Muscle layer of duodenum (tissue), 2 donors: ENCODE measurements around the gene HOXB2.
A peak's percentile ranks its signal among the peaks of the same experiment; 100 is the strongest.

ENCODE experiments used
- H3K27ac ChIP-seq: one replicate; pipeline ENCODE4 v1.7.0; 2013; ENCODE audit warnings: mild to moderate bottlenecking, low read length
- H3K27me3 ChIP-seq: one replicate; pipeline ENCODE4 v1.7.0; 2013; ENCODE audit warnings: low read depth, mild to moderate bottlenecking, control low read depth, low read length
- H3K36me3 ChIP-seq, 2 donors: one replicate each; pipeline ENCODE4 v1.7.0; 2013; ENCODE audit warnings: low read length in 2 of 2, control low read depth in 1 of 2, mild to moderate bottlenecking in 1 of 2; ENCODE audit not compliant: insufficient read depth in 2 of 2, control insufficient read depth in 1 of 2
- H3K4me1 ChIP-seq, 2 donors: one replicate each; pipeline ENCODE4 v1.7.0; 2013; ENCODE audit warnings: low read length in 2 of 2, mild to moderate bottlenecking in 2 of 2, control low read depth in 1 of 2, moderate library complexity in 1 of 2; ENCODE audit not compliant: insufficient read depth in 2 of 2, control insufficient read depth in 1 of 2
- H3K4me3 ChIP-seq, 2 donors: one replicate each; pipeline ENCODE4 v1.7.0; 2013; ENCODE audit warnings: low read length in 2 of 2, low read depth in 1 of 2, mild to moderate bottlenecking in 1 of 2
- H3K9me3 ChIP-seq, 2 donors: one replicate each; pipeline ENCODE4 v1.7.0; 2013; ENCODE audit warnings: low read length in 2 of 2, control low read depth in 1 of 2, mild to moderate bottlenecking in 1 of 2; ENCODE audit not compliant: control insufficient read depth in 1 of 2
- donor health status: healthy.

The HOXB2 gene

DNA sequence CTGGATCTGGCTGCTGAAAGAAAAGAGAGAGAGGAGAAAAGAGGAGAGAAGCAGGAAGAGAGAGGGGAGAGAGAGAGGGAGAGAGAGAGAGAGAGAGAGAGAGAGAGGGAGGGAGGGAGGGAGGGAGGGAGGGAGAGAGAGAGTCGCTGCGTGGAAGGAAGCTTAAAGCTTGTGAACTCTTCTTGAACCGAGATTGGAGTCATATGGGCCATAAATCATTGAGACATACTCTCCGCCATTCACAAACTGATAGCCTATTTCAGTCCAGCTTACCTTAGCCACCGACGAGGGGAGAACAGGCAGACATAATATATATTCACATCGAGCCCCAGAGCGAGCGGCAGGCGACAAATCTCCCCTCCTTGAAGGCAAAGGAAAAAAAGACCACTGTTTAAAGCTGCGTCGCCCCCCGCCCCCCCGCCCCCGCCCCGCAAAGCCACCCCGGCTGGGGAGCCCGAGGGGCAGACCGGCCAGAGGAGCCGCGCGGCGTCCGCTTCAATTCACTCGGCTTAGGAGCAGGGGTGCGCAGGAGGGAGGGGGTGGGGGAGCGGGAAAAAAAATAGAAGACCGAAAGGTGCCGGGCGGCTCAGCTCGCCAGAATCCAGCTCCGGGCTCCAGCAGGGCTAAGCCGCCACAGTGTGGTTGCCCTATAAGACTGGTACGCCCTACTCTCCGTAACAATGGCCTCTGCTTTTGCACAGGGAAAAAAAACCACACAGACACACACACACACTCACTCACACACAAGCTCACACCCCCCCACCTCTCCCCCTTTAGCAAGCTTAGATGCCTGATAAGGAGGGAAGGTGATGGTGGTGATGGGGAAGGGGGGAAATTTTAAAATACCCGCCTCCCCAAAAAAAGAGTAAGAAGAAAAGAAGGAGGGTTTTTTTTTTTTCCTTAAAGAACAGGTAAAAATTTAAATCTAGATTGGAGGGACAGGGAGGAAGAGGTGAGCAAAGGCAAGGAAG is 10.6 kb upstream of the HOXB2 start:
- Histone ChIP-seq H3K36me3 (no peaks in the 10 kb centered on the region), H3K27me3 (peaks cover 4% of the 10 kb centered on the region), H3K4me3 (peak overlapping the region; percentile 48 to 63), H3K4me1 (peaks cover 15 to 63% of the 10 kb centered on the region in 2 donors), H3K27ac (peak overlapping the region; percentile 88), H3K9me3 (no peaks in the 10 kb centered on the region)

DNA sequence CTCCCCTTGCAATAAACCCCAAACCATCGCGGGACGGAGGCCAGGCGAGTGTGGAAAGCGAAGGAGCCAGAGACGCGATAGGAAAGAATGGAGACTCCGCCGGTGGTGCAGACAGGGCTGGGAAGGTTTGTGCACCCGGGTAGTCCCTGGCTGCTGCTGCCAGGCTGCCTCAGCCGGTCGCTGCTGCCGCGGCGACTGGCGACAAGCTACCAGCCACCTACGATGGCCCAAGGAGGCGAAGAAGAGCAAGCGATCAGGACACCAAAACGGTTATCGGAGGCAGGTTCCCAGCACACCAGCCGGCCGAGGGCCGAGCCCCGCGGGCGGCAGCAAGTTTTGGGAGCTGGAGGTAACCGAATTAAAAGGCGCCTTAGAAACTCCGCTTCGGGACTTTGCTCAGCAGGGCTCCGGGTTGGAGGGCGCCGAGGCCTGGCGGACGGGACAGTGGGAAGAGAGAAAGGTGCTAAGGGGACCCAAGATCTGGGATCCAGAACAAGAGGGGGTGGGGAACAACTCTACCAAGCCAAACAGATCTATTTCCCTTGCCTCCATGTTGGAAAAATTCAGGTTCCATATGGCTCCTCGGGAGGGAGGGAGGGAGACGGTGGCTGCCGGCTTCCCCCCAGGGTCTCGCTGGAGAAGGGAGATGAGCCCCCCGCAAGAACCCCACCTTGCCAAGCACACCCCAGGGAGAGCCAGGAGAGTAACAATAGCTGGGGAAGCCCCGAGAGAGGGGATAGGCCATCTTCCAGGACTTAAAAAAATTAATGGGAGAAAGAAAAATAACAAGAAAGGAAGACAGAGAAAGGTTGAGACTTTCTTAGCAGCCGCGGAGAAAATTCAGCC is 9.7 kb upstream of the HOXB2 start:
- Histone ChIP-seq H3K4me3 (peak overlapping the region; percentile 48 to 63), H3K27me3 (peaks cover 4% of the 10 kb centered on the region), H3K36me3 (no peaks in the 10 kb centered on the region), H3K4me1 (peaks cover 16 to 64% of the 10 kb centered on the region in 2 donors), H3K27ac (peak overlapping the region; percentile 88), H3K9me3 (no peaks in the 10 kb centered on the region)

DNA sequence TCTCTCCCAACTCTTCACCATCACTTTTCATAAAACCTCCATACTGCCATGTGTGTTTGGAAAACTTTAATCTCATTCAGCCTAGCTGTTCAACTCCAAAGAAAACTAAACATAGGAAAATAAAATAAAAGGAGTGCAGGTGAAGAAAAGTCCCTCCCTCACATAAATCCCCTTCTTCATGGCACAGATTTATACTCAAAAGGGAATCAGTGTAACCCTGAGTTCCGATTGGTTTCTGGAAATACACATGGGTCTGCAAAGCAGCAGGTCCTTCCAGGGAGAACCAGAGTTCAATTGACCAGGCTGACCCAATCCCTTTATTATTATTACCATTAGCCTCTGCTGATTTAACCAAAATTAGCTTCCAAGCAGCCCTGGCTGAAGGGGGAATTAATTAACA is 8.9 kb upstream of the HOXB2 start:
- Histone ChIP-seq H3K27me3 (peaks cover 4% of the 10 kb centered on the region), H3K4me3 (peak overlapping the region; percentile 17 to 63), H3K9me3 (no peaks in the 10 kb centered on the region), H3K36me3 (no peaks in the 10 kb centered on the region), H3K4me1 (peaks cover 16 to 63% of the 10 kb centered on the region in 2 donors), H3K27ac (peak overlapping the region; percentile 88)

DNA sequence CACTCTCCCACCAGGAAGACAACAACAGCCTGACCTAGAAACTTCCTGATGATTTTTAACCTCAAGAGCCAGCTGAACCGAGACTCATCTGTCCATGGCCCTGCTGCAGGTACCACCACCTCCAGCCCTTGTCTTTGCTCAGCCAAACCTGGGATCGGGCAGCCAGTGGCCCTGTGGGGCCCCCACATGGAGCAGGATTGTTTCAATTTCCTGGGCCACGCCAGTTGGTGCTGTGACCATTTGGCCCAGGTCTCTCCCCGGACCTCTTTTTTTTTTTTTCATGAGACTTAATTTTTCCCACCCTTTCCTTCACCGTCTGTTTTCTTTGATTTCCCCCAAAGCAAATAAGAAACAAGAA is 8.3 kb upstream of the HOXB2 start:
- H3K36me3 ChIP-seq = no peaks in the 10 kb centered on the region
- H3K27ac ChIP-seq = peak overlapping the region; percentile 83
- H3K9me3 ChIP-seq = no peaks in the 10 kb centered on the region
- H3K4me1 ChIP-seq = peaks cover 16 to 64% of the 10 kb centered on the region in 2 donors
- peaks cover 4% of the 10 kb centered on the region for H3K27me3 ChIP-seq
- H3K4me3 ChIP-seq = peak overlapping the region; percentile 17 to 63

DNA sequence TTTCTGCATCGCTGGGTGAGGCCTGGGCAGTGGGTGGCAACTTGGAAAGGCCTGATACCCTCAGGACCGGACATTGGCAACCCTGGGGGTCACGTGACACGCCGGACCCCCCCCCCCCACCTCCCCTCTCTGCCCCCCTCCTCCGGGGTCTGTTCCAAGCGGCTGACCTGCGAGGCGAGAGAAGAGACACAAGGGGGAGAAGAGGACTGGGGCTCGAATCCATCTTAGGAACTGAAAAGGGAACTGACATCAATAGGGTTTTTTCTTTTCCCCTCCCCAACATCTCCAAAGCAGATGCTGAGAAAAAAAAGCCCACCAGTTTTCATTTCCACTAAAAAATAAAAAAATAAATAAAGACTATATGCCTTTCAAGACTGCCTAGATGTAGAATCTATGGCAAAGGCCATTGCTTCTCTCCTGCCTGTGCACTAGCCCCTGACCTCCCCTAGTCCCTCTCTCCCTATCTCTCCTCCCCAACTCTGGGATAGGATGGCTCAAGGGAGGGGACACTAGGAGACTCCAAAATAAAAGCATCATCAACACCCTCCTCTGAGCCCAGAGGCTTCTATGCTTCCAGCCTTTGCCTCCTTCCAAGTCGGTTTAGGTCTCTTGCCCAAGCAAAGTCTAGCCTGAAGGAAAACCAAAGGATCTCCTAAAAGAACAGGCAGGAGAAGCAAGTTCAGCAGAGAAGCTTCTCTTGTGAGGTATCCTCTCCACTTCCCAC is 7.7 kb upstream of the HOXB2 start:
- Histone ChIP-seq H3K4me3 (peak overlapping the region; percentile 17 to 63), H3K9me3 (no peaks in the 10 kb centered on the region), H3K27me3 (peaks cover 4% of the 10 kb centered on the region), H3K36me3 (no peaks in the 10 kb centered on the region), H3K4me1 (peaks cover 16 to 59% of the 10 kb centered on the region in 2 donors), H3K27ac (peak overlapping the region; percentile 83)

DNA sequence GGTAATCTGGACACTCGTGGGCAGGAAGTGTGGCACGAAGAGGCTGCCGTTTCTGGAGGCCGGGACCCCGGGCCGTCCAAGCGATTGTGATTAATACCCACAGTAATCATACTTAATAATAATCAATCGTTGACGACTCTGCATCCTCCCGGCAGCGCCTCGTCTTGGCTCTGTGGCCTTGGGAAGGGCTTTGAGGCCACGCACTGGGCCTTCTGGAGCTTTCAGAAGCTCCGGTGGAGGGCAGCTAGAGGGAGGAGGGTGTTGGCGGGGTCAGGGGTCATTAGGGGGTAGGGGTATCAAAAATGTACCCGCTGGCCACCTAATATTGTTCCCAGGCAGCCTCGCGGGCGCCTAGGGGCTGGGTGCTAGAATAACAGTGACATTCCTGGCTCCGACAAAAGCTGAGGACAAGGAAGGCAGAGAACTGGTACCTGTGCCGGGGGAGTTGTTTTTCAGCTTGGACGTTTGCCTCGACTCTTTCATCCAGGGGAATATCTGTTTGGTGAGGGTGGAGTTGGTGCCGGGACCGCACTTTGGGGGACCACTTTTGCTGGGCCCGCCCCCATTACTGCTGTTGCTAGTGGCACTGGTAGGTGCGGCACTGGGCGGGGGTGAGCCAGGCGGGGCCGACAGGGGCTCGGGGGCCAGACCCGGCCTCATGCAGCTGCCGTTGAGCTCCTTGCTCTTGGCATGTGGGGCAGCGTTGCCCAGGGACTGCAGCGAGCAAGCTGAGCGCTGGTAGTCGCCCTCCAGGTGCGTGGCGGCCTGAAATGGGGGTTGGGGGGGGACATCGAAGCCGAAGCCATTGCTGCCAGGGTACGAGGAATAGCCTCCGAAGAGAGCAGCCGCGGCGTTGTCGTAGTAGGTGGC is 6.9 kb upstream of the HOXB2 start:
- H3K9me3 ChIP-seq = no peaks in the 10 kb centered on the region
- peaks cover 4% of the 10 kb centered on the region for H3K27me3 ChIP-seq
- H3K36me3 ChIP-seq = no peaks in the 10 kb centered on the region
- H3K4me1 ChIP-seq = peaks cover 11 to 56% of the 10 kb centered on the region in 2 donors
- H3K4me3 ChIP-seq = peak overlapping the region in 1 of 2 donors; percentile 38
- peak overlapping the region; percentile 63 for H3K27ac ChIP-seq

DNA sequence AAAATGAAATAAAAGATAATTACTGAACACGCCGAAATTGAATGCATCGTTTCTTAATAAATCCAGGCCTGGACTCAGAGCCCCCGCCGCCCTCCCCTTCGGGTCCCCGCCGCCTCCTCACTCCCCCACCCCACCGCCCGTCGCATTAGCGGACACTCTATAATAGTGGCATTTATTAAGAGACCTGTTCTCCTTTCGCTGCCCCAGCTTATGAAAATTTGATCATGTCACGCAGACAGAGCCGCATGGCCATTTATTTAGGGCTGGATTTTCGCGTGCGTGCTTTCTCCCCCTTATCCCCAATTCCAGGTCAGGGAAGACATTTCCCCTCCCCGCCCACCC is 6.3 kb upstream of the HOXB2 start:
- Histone ChIP-seq H3K27me3 (peaks cover 4% of the 10 kb centered on the region), H3K9me3 (no peaks in the 10 kb centered on the region), H3K27ac (peak overlapping the region; percentile 63), H3K4me3 (no peak overlapping the region), H3K36me3 (no peaks in the 10 kb centered on the region), H3K4me1 (peaks cover 8 to 56% of the 10 kb centered on the region in 2 donors)

DNA sequence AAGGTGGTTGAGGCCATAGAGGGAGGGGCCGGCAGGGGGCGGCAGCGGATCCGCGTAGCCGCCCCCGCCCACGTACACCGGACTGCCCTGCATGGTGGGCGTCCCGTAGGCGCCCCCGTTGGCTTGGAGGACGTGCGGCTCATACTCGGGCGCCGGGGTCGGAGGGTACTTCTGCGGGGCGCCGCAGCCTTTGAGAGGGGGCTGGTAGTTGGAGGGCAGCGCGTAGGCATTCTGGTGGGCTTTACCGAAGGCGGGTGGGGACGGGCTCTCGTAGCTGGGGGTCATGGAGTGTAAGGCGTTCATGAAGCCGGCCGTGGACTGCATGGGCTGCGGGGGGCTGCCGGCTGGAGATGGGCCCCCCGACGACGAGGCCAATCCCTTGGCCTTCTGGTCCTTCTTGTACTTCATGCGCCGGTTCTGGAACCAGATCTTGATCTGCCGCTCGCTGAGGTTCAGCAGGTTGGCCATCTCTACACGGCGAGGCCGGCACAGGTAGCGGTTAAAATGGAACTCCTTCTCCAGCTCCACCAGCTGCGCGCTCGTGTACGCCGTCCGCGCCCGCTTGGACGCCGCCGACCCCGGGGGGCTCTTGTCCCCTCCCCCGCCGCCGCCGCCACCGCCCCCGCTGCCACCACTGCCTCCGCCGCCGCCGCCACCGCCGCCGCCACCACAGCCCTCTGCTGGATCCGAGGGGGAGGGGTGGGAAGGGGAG is 5.7 kb upstream of the HOXB2 start:
- Histone ChIP-seq H3K27ac (peak overlapping the region; percentile 87), H3K27me3 (peaks cover 4% of the 10 kb centered on the region), H3K4me1 (peaks cover 10 to 57% of the 10 kb centered on the region in 2 donors)

DNA sequence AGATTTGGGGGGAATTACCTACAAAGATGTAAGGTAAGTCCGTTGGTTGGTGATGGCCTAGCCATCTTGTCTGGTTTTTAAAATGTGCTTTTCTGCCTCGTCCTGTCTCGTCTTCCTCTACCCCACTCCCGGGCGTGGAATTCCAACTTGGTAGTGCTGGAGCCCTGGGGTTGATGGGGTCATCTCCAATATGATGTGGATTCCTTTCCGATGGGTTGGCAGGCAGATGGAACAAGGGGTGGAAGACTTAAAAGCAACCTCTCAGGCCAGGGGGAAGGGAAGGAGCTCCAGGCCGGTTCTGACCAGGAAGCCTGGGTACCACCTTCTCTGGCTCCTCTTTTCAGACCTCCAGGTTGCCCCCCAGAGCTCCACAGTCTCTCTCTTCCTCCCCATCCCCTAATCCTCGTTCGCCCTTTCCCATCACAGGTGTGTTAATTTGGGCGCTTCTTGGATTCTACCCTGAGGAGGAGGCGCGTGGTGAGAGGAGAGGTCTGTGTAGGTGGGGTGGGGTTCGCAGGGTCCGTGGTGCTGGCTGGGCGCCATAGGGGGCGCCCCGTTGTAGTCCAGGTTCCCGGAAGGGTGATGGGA is 5.1 kb upstream of the HOXB2 start:
- Histone ChIP-seq H3K4me3 (peak overlapping the region in 1 of 2 donors; percentile 47), H3K27me3 (peaks cover 8% of the 10 kb centered on the region), H3K27ac (peak overlapping the region; percentile 87), H3K9me3 (no peaks in the 10 kb centered on the region), H3K36me3 (no peaks in the 10 kb centered on the region), H3K4me1 (peaks cover 16 to 64% of the 10 kb centered on the region in 2 donors)

More for the DNA sequence above, 5.7 kb upstream of the HOXB2 start:
- Histone ChIP-seq H3K4me3 (peak overlapping the region in 1 of 2 donors; percentile 47), H3K9me3 (no peaks in the 10 kb centered on the region), H3K36me3 (no peaks in the 10 kb centered on the region)

DNA sequence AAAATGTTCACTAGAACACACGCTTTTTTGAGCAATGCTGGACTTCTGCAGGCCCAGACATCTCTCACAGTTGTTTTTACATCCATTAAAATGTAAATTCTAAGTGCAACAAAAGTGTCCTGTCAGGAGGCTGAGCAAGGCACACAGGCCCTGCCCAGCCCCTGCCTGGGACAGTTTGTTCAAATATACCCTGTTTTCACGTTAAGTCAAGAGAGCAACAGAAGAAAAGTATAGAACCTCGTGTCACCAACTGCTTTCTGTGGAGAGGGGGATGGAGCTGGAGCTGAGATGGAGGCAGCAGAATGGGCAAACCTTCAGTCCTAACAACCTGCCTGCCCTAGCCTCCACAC is 4.3 kb upstream of the HOXB2 start:
- H3K27ac ChIP-seq = peak overlapping the region; percentile 87
- H3K36me3 ChIP-seq = no peaks in the 10 kb centered on the region
- H3K4me3 ChIP-seq = no peak overlapping the region
- peaks cover 17 to 65% of the 10 kb centered on the region in 2 donors for H3K4me1 ChIP-seq
- H3K27me3 ChIP-seq = peaks cover 5% of the 10 kb centered on the region
- no peaks in the 10 kb centered on the region for H3K9me3 ChIP-seq
